Inflammatory macrophage treated with lipopolysaccharide for 1 hour (primary cell): ENCODE results near the gene SYT1.

ENCODE experiments used
- DNase-seq, 2 donors: peaks; one replicate each; pipeline ENCODE4 v3.0.0-alpha.2; 2020 to 2022

The SYT1 gene

GRCh38 chr12:79454338-79454843 is 589.8 kb downstream of the SYT1 start:
- no peak for DNase-seq

DNA sequence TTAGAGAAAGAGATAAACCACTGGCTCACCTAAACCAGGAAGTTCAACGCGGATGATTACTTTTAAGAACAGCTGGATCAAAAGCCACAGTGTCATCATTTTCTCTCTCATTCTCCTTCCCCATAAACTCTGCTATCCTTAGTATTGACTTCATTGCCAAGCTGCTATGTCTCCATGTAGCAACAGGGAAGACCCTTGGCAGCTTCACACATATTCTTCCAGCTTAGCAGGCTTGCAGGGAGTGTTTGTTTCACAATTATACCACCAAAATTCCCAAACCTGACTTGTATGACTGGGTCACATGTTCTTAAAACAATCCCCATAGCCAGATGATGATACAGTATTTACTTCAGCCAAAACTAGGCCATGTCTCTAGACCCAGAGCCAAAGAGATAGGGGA is 590.7 kb downstream of the SYT1 start:
- no peak for DNase-seq

DNA sequence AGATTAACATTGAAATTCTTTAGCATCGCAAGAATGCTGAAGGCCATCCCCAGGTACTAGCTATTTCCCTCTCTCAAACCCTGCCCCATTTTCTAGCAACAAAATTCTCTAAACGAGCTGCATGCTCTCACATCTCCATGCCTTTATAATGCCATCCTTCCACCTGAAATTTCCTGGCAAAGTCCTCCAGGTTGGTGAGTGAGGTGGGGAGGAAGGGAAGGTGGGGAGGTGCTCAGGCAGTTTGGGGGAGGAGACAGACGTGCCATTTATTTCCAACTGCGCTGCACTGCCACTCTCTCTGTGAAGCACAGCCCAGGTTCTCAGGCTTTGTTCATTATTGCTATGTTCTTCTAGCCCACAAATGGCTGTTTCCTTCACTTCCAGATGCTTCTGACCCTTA is 617.7 kb downstream of the SYT1 start:
- DNase-seq = no peak

GRCh38 chr12:79482921-79483320 is 618.3 kb downstream of the SYT1 start:
- no peak for DNase-seq

GRCh38 chr12:79486154-79486553 is 621.6 kb downstream of the SYT1 start:
- no peak for DNase-seq

- DNase-seq = no peak
Measured at GRCh38 chr12:79487386-79488110, 623.0 kb downstream of the SYT1 start.
